Measurements from ENCODE around the gene KCNQ1.

The KCNQ1 gene

GRCh38 chr11:2775083-2775625 lies 330.3 kb downstream of the KCNQ1 start:
- Mint-ChIP-seq H3K27ac (no peak overlapping the region), H3K27me3 (no peaks in the 10 kb centered on the region), H3K4me3 (no peak overlapping the region), H3K36me3 (peaks cover 37% of the 10 kb centered on the region), H3K9me3 (no peaks in the 10 kb centered on the region), H3K4me1 (peaks cover 4% of the 10 kb centered on the region)
- peak; percentile 25 for ATAC-seq

- ATAC-seq: no peak
- H3K4me3 Mint-ChIP-seq: no peak overlapping the region
- peaks cover 33% of the 10 kb centered on the region for H3K36me3 Mint-ChIP-seq
- H3K27me3 Mint-ChIP-seq: no peaks in the 10 kb centered on the region
- H3K4me1 Mint-ChIP-seq: peaks cover 4% of the 10 kb centered on the region
- no peaks in the 10 kb centered on the region for H3K9me3 Mint-ChIP-seq
- no peak overlapping the region for H3K27ac Mint-ChIP-seq
These were observed 331.0 kb downstream of the KCNQ1 start for GRCh38 chr11:2775626-2776350.

DNA sequence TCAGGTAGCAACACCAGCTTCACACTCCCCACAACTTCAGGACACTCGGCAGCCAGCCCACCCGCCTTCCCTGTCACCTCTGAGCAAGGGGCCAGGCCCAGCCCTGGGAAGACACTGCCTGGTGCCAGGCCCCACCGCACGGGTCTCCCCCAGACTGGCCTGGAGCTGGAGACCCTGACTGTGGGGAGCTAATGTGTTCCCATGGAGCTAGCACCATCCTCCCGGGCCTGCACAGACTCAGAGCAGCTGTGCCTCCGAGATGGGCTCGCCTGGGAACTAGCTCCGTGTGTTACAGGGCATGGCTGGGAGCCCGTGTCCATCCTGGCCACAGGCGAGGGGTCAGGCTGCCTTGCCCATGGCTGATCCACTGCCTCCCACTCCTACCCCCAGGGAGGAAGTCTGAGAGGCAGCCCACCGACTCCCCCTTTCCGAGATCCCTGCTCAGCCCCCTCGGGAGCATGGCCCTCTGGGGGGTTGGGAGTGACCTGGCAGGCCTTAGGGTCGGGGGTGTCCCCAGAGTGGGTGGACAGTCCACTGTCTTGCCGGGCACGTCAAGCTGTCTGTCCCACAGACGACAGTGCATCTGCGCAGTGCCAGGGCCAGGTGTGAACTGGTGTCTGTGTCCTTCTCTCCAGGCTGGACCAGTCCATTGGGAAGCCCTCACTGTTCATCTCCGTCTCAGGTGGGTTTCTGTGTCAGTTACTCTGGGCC lies 331.7 kb downstream of the KCNQ1 start:
- Mint-ChIP-seq H3K9me3 (no peaks in the 10 kb centered on the region), H3K27me3 (no peaks in the 10 kb centered on the region), H3K27ac (no peak overlapping the region), H3K4me1 (peaks cover 4% of the 10 kb centered on the region), H3K36me3 (peaks cover 33% of the 10 kb centered on the region), H3K4me3 (no peak overlapping the region)
- ATAC-seq: no peak

DNA sequence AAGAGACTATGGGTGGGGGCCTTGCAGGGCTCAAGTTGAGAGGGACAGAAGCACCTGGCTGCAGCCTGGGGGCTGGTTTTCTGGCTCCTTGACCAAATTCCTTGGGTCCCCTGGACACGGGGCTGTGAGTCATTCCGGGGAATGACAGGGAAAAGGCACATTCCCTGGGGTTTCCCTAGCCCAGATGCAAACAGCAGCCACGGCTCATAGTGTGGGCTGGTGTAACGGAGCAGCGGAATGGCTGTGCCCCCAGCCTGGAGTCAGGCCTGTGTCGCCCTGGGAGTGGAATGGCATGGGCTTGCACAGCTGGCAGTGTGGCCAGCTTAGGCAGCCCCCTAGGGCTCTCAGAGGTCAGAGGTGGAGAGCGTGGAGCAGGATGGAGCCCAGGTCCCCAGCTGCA lies 332.6 kb downstream of the KCNQ1 start:
- peaks cover 6% of the 10 kb centered on the region for H3K4me1 Mint-ChIP-seq
- no peak for ATAC-seq
- no peak overlapping the region for H3K27ac Mint-ChIP-seq
- H3K36me3 Mint-ChIP-seq: peaks cover 36% of the 10 kb centered on the region
- no peaks in the 10 kb centered on the region for H3K27me3 Mint-ChIP-seq
- no peak overlapping the region for H3K4me3 Mint-ChIP-seq
- no peaks in the 10 kb centered on the region for H3K9me3 Mint-ChIP-seq

- Mint-ChIP-seq H3K4me1 (peaks cover 12% of the 10 kb centered on the region), H3K27ac (no peak overlapping the region), H3K36me3 (peaks cover 36% of the 10 kb centered on the region), H3K27me3 (no peaks in the 10 kb centered on the region), H3K9me3 (no peaks in the 10 kb centered on the region), H3K4me3 (no peak overlapping the region)
- ATAC-seq: no peak
These were observed 333.2 kb downstream of the KCNQ1 start for GRCh38 chr11:2777871-2778629.

GRCh38 chr11:2778630-2779498 lies 334.1 kb downstream of the KCNQ1 start:
- Mint-ChIP-seq H3K4me3 (no peak overlapping the region), H3K27me3 (no peaks in the 10 kb centered on the region), H3K27ac (no peak overlapping the region), H3K9me3 (no peaks in the 10 kb centered on the region), H3K36me3 (peaks cover 44% of the 10 kb centered on the region), H3K4me1 (peaks cover 20% of the 10 kb centered on the region)
- ATAC-seq: no peak

DNA sequence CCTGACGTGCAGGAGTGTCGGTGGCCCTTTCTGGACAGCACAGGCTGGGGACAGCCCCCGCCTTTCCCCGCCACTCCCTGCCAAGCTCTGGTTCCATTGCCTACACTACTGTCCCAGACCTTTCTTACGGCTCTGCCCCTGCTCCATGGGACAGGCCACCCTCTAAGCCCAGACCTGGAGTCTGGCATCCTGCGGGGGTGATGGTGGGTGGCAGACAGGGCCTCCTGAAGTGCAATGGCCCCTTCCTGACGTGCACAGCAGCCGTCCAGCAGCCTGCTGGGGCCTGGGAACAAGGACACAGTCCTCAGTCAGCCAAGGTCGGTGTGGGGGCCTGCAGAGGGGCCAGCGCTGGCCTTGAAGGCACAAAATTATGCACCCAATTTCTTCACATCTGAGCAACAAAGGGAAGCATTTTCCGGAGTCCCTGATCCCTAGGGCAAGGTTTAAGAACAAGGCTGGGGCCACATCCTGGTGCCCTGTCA lies 334.7 kb downstream of the KCNQ1 start:
- no peak for ATAC-seq
- peaks cover 45% of the 10 kb centered on the region for H3K36me3 Mint-ChIP-seq
- no peak overlapping the region for H3K27ac Mint-ChIP-seq
- no peak overlapping the region for H3K4me3 Mint-ChIP-seq
- H3K9me3 Mint-ChIP-seq: no peaks in the 10 kb centered on the region
- peaks cover 22% of the 10 kb centered on the region for H3K4me1 Mint-ChIP-seq
- H3K27me3 Mint-ChIP-seq: no peaks in the 10 kb centered on the region

DNA sequence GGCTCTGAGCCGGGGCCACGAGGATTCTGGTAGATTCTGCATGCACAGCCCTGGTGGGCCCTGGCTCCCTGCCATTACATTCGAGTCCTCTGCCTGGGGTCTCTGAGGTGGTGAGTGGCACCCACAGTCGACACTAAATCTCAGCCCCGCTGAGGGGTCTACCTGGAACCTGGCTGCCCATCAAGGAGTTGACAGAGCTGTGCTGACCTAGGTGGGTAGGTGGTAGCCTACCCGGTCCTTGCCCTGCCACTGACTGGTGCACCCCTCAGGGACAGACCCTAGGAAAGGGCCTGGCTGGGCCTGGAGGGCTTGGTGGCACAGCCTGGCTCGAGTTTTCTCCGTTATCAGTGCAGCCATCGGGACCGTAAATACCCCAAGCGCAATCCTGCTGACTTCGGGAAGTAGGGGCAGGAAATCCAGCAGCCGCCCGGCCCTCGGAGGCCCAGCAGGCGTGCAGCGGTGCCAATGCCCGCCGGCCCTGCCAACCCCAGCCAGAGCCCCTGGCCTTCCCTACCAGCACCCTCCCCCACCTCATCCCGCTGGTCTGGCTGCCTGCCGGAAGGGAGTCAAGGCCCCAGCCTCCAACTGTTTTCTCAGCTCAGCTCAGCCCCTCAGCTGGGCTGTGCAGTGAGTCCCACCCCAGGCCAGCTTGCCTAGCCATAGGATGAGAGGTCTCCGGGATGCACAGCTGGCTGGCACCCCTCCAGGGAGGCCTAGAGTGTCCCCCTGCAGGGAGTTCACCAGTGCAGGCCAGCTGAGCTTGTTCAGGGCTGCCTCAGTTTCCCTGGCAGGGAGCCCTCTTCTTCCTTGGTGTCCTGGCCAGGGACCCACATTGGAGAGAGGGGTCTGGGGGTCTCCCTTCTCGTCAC lies 335.4 kb downstream of the KCNQ1 start:
- no peaks in the 10 kb centered on the region for H3K9me3 Mint-ChIP-seq
- no peaks in the 10 kb centered on the region for H3K27me3 Mint-ChIP-seq
- H3K4me3 Mint-ChIP-seq: no peak overlapping the region
- H3K36me3 Mint-ChIP-seq: peaks cover 45% of the 10 kb centered on the region
- peaks cover 22% of the 10 kb centered on the region for H3K4me1 Mint-ChIP-seq
- ATAC-seq: no peak
- H3K27ac Mint-ChIP-seq: no peak overlapping the region

- H3K27ac Mint-ChIP-seq: no peak overlapping the region
- H3K27me3 Mint-ChIP-seq: no peaks in the 10 kb centered on the region
- ATAC-seq: no peak
These were observed 336.1 kb downstream of the KCNQ1 start for GRCh38 chr11:2780850-2781407.

GRCh38 chr11:2781408-2782274 lies 336.8 kb downstream of the KCNQ1 start:
- Mint-ChIP-seq H3K27ac (no peak overlapping the region), H3K4me3 (no peak overlapping the region), H3K9me3 (peaks cover 8% of the 10 kb centered on the region), H3K36me3 (peaks cover 58% of the 10 kb centered on the region), H3K4me1 (peaks cover 22% of the 10 kb centered on the region), H3K27me3 (no peaks in the 10 kb centered on the region)
- ATAC-seq: no peak

More at GRCh38 chr11:2780850-2781407, 336.1 kb downstream of the KCNQ1 start:
- peaks cover 3% of the 10 kb centered on the region for H3K9me3 Mint-ChIP-seq
- H3K36me3 Mint-ChIP-seq: peaks cover 51% of the 10 kb centered on the region
- H3K4me3 Mint-ChIP-seq: no peak overlapping the region
- H3K4me1 Mint-ChIP-seq: peaks cover 22% of the 10 kb centered on the region

- Mint-ChIP-seq H3K27me3 (no peaks in the 10 kb centered on the region), H3K36me3 (peaks cover 52% of the 10 kb centered on the region), H3K4me3 (no peak overlapping the region), H3K27ac (no peak overlapping the region), H3K9me3 (peaks cover 9% of the 10 kb centered on the region), H3K4me1 (peaks cover 22% of the 10 kb centered on the region)
- no peak for ATAC-seq
These were observed 338.0 kb downstream of the KCNQ1 start for GRCh38 chr11:2782769-2783168.

DNA sequence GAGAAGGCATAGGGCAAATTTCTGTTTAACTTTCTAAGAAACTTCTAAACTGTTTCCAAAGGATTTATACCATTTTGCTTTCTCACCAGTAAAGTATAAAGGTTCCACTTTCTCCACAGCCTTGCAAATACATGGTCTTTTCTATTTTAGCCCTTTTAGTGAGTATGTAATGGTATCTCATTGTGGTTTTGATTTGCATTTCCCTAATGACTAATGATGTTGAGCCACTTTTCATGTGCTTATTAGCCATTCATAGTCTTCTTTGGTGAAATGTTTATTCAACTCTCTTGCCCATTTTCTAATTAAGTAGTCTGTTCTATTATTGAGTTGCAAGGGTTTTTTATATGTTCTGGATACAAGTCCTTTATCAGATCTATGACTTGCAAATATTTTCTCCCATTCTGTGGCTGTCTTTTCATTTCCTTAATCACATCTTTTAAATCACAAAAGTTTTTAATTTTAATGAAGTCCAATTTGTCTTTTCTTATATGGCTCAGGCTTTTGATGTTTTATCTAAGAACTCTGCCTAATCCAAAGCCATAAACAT lies 338.8 kb downstream of the KCNQ1 start:
- Mint-ChIP-seq H3K4me3 (no peak overlapping the region), H3K36me3 (peaks cover 47% of the 10 kb centered on the region), H3K4me1 (peaks cover 22% of the 10 kb centered on the region), H3K9me3 (peaks cover 9% of the 10 kb centered on the region), H3K27ac (no peak overlapping the region), H3K27me3 (no peaks in the 10 kb centered on the region)
- ATAC-seq: no peak

- peaks cover 9% of the 10 kb centered on the region for H3K9me3 Mint-ChIP-seq
- no peak overlapping the region for H3K27ac Mint-ChIP-seq
- ATAC-seq: no peak
- H3K36me3 Mint-ChIP-seq: peaks cover 41% of the 10 kb centered on the region
- no peak overlapping the region for H3K4me3 Mint-ChIP-seq
- peaks cover 24% of the 10 kb centered on the region for H3K4me1 Mint-ChIP-seq
- H3K27me3 Mint-ChIP-seq: no peaks in the 10 kb centered on the region
These were observed 343.0 kb downstream of the KCNQ1 start for GRCh38 chr11:2787816-2788167.

Measured in stimulated activated memory B cell treated with anti-CD40 and anti-IgM and Interleukin-4, amounts not matched to agents 10 μg/mL and 1 μg/mL and 100 μg/mL, for 72 hours (primary cell).